SHP77 (cell line): ENCODE data around the gene PSEN1.
A peak's percentile ranks its signal among the peaks of the same experiment; 100 is the strongest.

Source experiments
- DNase-seq, 2 experiments: peaks; one replicate each; lab custom pipeline; 2025; lab: John Stamatoyannopoulos, UW

PSEN1 gene

DNA sequence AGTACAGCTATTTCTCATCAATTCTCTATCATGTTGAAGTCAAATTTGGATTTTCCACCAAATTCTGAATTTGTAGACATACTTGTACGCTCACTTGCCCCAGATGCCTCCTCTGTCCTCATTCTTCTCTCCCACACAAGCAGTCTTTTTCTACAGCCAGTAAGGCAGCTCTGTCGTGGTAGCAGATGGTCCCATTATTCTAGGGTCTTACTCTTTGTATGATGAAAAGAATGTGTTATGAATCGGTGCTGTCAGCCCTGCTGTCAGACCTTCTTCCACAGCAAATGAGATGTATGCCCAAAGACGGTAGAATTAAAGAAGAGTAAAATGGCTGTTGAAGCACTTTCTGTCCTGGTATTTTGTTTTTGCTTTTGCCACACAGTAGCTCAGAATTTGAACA lies 83.8 kb downstream of the PSEN1 start:
- DNase-seq = no peak

DNA sequence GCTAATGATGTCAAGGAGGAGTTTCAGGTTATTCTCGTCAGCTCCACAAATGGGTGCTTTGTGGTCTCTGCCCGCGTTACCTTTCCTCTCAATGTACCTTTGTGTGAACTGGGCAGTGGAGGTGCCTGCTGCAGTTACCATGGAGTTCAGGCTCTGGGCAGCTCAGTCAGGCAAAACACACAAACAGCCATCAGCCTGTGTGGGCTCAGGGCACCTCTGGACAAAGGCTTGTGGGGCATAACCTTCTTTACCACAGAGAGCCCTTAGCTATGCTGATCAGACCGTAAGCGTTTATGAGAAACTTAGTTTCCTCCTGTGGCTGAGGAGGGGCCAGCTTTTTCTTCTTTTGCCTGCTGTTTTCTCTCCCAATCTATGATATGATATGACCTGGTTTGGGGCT lies 84.3 kb downstream of the PSEN1 start:
- DNase-seq = no peak

DNA sequence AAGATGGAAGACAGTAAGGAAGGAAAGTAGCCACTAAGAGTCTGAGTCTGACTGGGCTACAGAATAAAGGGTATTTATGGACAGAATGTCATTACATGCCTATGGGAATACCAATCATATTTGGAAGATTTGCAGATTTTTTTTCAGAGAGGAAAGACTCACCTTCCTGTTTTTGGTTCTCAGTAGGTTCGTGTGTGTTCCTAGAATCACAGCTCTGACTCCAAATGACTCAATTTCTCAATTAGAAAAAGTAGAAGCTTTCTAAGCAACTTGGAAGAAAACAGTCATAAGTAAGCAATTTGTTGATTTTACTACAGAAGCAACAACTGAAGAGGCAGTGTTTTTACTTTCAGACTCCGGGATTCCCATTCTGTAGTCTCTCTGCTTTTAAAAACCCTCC lies 85.6 kb downstream of the PSEN1 start:
- DNase-seq = no peak

DNA sequence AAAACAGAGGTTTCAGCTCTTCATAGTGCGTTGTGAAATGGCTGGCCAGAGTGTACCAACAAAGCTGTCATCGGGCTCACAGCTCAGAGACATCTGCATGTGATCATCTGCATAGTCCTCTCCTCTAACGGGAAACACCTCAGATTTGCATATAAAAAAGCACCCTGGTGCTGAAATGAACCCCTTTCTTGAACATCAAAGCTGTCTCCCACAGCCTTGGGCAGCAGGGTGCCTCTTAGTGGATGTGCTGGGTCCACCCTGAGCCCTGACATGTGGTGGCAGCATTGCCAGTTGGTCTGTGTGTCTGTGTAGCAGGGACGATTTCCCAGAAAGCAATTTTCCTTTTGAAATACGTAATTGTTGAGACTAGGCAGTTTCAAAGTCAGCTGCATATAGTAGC lies 86.7 kb downstream of the PSEN1 start:
- no peak for DNase-seq

DNA sequence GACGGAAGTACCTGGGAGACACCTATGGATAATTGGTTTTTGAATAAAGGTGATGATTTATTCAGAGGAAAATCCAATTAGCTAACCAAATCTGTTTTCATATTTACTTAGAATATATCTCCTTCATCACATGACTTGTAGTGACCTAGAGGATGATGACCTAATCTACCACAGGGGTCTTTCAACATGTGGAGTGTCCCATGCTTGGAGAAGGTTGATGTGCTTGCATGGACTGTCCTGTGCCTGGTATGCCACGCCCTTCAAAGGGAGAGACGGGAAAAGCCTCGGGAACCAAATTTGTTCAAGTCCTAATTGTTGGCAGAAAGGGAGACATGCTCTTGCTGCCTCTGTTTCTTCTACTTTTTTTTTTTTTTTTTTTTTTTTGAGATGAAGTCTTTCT lies 89.2 kb downstream of the PSEN1 start:
- no peak for DNase-seq

DNA sequence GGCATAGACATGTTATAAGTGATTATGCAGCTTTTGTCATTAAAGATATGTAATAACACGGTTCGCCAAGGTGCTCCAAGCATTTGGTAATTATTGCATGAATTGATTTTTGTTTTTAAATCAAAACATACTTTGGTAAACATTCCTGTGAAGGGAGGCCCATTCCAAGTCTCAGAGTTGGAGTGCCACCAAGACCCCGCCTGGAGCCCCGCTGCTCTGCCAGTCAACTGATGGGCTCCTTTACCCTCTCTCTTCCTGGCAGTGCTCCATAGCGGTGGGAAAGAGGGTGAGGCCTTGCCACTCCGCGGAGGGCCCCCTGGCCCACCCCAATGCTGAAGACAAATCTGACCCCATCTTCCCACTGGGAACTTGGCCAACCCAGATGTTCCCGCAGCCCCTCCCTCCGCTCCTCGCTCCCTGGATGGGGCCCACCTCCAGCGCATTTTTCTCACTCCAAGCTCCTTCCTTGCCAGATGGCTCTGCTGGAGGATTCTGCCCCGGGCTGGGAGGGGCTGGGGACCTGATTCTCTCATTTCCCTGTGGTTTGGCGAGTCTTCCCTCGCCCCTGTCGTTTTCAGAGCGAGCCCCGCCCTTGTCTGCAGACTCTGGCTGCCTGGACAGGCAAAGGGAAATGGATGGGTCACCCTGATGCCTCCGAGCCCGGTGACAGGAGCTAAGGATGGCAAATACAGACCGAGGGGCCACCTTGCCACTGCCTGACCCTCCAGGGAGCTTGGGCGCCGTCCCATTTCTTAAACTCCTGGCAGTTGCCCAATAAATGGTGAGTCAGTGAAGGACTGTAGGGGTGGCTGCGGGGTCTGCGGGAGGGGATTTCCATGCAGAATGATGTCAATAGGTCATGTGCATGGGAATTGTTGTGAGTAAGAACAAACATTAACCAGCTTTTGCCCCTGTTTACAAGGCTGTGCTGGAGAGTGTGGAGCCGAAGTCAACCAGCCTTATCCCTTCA lies 91.8 kb downstream of the PSEN1 start:
- DNase-seq = no peak

DNA sequence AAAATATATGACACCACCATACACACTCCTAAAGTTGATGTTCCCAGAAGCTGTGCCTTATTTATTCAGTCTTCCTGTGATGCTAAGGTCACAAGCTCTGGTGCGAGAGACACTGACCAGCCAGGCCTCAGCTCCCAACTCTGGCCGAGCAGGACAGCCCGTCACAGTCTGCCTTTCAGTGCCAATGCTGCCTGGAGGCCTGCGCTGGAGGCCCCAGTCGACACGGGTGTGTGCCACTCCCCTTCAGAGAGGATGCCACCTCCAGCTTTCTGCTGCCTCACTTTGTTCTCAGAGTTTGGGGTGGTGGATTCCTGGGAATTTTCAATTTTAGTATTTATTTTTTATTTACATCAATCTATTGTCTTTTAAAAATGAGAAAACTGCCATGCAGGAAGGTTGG lies 93.7 kb downstream of the PSEN1 start:
- no peak for DNase-seq

DNA sequence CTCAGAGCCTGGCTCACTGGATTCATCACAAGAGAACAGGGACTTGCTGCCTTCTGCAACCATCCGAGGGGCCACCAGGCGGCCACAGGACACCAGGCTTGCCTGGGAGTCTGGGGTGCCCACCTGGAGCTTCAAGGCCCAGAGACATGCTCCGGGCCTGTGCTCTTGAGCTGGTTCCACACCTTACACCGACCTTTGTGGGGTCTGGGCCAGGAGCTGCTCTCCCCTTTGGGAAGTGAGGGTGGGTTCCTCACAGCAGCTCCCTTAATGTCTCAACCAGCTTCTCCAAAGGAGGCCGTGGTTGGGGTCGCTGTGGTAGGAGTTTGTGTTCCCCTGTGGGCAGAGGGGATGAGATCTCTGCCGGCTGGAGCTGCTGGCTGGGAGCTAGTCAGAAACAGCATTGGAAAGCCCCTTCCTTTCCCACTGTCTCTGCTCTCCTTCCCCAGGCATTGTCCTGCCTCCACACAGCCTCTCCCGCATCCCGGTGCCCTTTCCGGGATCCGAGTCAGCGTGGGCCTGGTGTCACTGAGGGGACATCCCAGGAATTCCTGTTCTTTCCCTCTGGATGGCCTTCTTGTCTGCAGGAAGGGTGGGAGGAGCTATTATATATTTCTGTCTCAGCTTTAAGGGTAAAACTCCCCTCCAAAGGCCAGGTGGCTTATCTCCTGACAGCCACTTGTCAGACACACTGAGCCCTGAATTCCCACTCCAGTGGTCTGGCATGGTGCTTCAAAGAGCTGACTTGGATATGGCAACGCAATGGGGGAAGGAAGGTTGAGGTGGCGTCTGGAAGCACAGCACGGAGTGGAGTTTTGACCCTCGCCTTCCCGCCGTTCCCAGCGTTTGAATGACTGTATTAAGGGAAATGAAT lies 95.9 kb downstream of the PSEN1 start:
- DNase-seq = peak; percentile 20 to 24

DNA sequence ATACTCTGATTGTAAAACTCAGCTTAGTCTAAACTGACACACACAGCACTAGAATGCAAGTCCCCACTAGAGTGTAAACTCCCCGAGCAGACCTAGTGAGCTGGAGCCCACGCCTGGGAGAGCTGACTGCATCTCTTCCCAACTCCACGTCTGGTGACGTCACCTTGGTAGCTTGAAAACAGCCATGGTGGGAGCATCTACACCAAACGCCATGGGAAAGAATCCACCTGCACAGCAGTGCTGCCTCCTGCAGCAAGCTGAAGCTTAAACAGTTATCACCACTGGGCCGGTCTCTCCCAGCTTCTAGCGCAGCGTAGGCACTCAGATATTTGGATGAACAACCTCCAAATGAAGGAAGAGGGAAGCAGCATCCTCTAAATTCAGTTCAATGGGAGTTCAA lies 96.7 kb downstream of the PSEN1 start:
- no peak for DNase-seq

DNA sequence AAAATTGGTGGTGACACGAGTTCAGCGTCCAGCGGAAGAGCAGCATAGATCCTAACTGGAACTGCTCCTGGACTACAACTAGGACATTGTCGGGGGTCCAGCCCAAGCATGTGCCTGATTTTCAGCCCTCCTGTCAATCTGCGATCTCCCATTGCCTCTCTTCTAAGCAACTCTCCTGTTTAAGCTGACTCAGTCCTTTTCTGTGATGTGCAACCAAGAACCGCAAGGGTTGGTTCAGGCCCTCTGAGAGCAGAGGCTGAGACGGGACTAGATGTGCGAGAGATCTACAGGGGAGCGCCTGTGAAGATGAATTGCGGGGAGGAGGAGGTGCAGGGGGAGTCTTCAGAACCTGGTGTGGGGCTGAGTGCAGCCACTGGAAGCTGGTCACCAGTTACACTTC lies 97.3 kb downstream of the PSEN1 start:
- no peak for DNase-seq

DNA sequence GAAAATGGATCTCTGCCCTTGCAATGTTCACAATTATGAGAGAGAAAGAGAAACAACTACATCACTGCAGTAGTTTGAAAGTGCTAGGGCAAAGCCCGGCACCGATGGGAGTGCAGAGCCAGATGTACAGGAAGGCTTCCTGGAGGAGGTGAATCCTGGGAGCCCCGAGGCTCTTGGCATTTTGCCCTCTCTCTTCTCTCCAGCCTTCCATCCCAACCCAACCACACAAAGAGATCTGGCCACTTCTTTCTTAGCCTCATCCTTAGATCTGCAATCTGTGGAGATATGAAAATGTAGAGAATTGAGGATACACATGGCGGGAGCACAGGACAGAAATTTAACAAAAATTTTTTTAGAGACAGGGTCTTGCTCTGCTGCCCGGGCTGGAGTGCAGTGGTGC lies 97.7 kb downstream of the PSEN1 start:
- no peak for DNase-seq

DNA sequence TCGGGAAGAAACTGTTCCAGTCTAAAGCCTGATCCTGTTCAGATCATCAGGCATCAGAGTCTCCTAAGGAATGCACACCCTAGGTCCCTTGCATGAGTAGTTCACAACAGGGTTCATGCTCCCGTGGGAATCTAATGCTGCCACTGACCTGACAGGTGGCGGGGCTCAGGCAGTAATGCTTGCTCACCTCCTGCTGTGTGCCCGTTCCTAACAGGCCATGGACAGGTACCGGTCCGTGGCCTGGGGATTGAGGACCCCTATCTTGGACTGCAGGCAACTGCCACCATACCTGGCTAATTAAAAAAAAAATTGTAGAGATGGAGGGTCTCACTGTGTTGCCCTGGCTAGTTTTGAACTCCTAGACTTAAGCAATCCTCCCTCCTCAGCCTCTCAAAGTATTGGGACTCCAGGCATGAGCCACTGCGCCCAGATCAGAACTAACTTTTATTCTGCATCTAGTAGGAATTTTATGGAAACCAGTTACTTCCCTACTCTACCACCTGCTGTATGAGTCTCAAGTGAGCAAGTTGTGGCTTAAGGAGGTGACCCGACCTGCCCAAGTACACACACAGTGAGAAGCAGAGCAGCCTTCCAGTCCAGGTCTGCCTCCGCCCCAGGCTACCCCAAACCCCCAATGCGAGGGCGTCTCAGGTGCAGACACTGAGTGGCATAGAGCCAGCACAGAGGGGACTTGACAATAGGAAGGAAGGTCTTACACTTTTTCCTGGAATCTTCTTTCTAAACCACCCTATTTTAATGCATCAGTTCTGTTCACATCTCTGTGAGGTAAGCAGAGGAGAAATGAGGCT lies 98.5 kb downstream of the PSEN1 start:
- no peak for DNase-seq

DNA sequence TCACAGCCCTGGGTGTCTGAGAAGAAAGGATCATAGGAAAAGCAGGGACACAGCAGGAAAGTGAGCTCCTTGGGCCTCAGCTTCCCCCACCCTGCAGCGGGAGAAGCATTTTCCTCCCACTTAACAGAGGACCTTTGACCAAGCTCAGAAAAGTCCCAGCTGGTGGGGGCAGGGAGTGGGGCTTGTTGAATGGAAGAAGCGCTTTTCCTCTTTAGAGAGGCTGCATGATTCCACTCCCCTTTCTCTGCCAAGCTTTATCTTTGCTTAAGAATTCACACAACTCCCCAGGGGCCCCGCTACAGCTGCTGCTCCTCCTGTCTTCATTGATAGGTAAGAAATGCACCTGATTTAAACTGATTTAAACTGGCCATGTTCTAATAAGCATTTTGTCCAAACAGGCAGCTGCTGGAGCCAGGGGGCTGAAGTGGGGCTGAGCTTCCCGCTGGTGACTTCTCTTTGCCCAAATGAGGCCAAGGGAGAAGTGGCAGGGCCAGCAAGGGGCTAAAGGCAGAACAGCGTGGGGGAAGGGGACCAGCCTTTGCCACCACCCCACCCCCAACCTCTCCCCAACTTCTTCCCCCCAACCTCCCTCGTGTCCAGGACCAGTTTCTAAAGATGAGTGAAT lies 99.3 kb downstream of the PSEN1 start:
- no peak for DNase-seq

DNA sequence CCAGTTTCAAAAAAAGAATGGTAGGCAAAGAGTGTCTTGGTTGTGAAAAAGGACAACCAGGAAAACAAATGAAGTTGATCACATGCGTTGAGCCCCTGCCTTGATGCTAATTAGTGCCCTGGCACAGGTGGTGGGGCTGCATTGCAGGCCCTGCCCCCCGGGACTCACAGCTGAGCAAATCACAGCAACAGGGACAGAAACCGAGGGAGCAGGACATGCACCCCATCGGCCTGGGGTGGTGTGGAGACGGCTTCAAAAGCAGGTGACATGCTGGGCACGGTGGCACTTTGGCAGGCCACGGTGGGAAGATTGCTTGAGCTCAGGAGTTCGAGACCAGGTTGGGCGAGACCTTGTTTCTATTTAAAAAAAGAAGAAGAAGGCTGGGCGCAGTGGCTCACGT lies 99.8 kb downstream of the PSEN1 start:
- no peak for DNase-seq

DNA sequence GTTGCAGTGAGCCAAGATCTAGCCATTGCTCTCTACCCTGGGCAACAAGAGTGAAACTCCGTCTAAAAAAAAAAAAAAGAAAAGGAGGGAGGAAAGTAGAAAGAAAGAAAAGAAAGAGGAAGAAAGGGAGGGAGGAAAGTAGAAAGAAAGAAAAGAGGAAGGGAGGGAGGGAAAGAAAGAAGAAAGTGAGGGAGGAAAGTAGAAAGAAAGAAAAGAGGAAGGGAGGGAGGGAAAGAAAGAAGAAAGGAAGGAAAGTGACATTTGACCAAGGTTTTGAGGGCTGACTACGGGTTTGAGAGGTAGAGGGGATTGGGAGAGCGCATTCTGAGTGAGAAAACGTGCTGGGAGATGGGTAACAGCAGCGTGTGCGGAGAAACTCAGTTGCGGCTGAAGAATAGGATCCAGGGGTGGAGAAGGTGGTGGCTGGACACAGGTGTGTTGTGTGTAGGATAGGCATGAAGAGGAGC lies 100.5 kb downstream of the PSEN1 start:
- no peak for DNase-seq

DNA sequence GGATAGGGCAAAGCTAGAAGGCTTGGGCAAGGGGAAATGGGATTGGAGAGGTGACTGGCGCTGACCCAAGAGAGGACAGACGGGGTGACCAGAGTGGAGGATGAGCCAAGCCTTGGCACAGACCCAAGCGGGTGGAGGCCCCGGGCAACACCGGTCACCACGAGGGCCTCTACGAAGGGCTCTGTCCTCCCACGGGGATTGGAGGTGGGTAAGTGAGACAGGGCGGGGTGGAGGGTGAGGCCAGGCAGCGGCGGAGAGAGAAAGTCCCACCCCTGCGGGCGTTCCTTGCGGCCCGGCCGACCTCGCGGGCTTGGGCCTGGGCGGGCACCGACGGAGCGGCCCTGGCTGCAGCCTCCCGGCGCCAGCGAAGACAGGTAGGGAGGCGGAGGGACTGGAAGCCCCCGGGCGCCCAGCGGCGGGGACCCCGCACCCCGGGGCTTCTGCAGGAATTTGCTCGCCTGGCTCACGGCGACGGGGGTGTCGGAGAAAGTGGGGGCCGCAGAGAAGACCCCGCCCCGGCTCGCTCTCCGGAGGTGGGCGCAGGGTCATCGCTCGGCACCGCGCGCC lies 101.0 kb downstream of the PSEN1 start, which contains the start of gene PAPLN:
TSS of gene PAPLN (plus strand) at position 288 of the 567 bp plus-strand sequence. CDS start 2,273 bp downstream, outside the sequence.
- no peak for DNase-seq

DNA sequence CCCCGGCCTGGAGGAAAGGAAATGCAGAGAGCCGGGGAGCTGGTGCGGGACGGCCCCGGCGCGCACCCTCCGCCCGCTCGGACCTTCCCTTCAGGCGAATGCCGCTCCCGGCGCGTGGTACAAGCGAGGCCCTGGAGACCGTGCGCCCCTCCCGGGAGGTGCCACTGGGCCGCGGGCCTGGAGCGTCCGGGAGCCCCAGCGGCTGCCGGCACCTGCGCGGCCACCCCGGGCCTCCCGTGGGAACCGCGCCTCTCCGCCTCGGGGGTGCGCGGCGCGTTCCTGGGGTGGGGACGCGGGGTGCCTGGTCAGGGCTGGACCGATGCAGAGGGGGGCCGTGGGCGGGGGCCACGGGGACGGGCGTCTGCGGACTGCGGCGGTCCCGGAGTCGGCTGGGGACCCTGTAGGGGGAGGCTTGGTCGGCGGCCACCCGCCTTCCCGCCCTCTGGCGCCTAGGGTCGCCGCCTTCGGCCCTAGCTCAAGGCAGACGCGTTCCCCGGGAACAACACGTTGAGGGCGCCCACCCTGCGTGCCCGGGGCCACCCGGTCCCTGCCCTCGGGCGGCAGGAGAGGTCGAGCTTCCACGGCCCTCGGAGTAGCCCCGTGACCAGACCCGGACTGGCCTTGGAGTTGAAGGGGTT lies 101.6 kb downstream of the PSEN1 start:
- DNase-seq = no peak

DNA sequence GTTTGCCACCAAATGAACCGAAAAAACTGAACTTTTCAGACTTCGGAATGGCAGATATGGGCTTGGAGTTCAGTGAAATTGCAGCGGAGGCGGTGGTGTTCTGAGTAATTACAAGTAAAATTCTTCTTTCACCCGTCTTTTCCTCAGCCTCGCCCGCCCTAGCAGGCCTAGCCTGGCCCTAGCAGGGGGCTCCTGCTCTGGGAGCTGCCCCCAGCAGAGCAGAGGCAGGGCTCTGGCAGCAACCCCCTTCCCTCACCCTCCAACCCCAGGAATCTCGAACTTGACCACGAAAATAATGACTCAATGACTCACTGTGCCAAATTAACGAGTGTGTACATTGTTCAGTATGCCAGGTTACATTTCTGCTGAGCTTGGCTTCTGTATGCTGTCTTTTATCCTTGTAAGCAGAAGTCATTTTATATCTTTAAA lies 102.1 kb downstream of the PSEN1 start:
- no peak for DNase-seq

DNA sequence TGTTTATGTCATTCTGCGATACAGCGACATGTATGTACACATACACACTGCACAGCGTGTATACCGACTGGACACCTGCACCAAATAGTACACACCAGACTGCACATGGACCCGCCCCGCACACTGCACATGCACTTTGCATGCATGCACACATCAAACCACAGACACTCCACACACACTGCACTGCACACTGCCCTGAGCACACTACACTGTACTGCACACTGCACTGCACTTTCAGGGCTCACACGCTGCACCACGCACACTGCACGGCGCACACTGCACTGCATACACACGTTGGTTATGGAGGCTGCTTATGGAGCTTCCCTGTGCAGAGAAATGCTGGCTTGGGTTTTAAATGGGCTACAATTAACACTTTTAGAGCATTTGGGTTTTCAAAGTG lies 102.6 kb downstream of the PSEN1 start:
- DNase-seq = no peak

DNA sequence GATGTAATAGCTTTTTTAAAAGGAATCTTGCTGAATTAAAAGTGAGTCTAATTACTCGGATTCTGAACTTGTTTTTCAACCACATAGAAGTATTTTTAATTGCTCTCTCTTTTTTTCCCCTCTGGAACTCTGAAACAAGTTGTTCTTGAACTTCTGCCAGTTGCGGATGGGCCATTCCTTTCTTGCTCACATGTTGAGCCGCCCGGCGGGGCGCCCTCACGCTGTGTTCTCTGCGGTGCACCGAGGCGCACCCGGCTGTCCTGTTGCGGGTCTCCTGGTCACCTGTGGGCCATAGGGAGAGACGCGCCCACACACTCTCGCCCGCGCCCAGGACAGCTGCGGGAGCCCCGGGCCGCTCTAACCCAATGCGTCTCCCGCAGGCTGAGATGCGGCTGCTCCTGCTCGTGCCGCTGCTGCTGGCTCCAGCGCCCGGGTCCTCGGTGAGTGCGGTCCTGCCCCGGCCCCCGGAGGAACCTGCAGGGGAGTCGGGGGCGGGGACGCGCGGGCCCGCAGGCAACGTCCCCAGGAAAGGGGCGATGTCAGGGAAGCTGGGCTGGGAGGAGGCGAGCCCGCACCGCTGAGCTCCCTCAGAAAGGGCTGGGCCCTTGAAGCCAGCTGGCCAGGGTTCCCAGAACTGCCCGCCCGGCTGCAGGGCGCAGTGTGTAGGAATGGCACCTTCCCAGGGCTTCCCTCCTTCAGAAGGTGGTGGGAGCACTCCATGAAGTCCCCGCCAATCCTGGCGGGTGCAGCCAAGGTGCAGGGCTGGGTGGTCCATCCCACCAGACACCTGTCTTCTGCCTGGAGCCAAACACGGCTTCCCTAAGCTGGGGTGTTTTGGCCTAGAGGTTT lies 103.3 kb downstream of the PSEN1 start:
- DNase-seq = no peak
